Activated CD8-positive, alpha-beta memory T cell treated with anti-CD3 and anti-CD28 coated beads, Interleukin-2, amount 10 ng/mL, durations not matched to agents 7 days and 5 days (primary cell): ENCODE data around the gene KIF16B. TPM values are rescaled to one million over a fixed set of nuclear protein-coding genes. Genes with fewer than 3 reads are reported as not detected.

Experiments used
- ATAC-seq: fragments of 150-1000 bp; cut with Tn5 transposase; one replicate; pipeline ENCODE4 v1.10.0; 2021; ENCODE audit warnings: moderate library complexity
- CTCF ChIA-PET: fragments of 350-600 bp; sonication (Branson Sonifier 250); formaldehyde crosslinking; loops from one replicate; lab custom pipeline; 2021; ENCODE audit warnings: antibody characterized with exemption; lab: Charles Lee
- DNase-seq: peaks from one replicate; pipeline ENCODE4 v3.0.0-alpha.2; 2020
- H3K27ac Mint-ChIP-seq: one replicate; pipeline ENCODE4 v1.8.0; 2021; ENCODE audit warnings: mild to moderate bottlenecking, mixed read lengths
- H3K27me3 Mint-ChIP-seq: one replicate; pipeline ENCODE4 v1.8.0; 2021; ENCODE audit warnings: mixed read lengths
- H3K36me3 Mint-ChIP-seq: one replicate; pipeline ENCODE4 v1.8.0; 2021; ENCODE audit warnings: mild to moderate bottlenecking, mixed read lengths
- H3K4me1 Mint-ChIP-seq: one replicate; pipeline ENCODE4 v1.8.0; 2021; ENCODE audit warnings: mixed read lengths
- H3K4me3 Mint-ChIP-seq: one replicate; pipeline ENCODE4 v1.8.0; 2021; ENCODE audit warnings: mild to moderate bottlenecking, moderate library complexity, mixed read lengths
- H3K9me3 Mint-ChIP-seq: one replicate; pipeline ENCODE4 v1.8.0; 2022; ENCODE audit warnings: low read depth, mixed read lengths
- total RNA-seq, 2 experiments: library from RNA; stranded (reverse); gene quantifications; one replicate each; pipeline ENCODE4 v1.2.3, GENCODE V29; 2021

Gene KIF16B
- total RNA-seq, 2 experiments from 2014 or later: 3.0 to 4.1 TPM

DNA sequence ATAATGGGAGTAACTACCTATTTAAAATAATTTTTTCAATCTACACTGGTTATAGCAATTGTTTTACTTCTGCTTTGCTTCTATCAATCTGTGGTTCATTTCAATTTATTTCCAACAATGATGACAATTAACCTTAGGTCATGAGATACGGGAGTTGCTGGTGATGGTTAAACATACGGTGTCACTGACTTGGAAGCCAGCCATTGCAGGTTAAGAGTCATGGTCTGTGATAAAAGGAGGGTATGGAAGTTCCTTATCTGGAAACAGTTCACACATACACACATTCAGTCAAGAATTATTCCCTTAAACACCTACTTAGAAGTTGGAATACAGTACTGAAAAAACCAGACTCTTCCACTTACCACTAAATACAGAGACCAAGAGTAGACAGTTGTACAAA, 180.0 kb downstream of the KIF16B start:
- CTCF ChIA-PET: no interaction called here
- no peak overlapping the region for H3K4me3 Mint-ChIP-seq
- DNase-seq (no peak), ATAC-seq (no peak)
- no peak overlapping the region for H3K27ac Mint-ChIP-seq
- no peaks in the 10 kb centered on the region for H3K4me1 Mint-ChIP-seq
- H3K9me3 Mint-ChIP-seq: no peaks in the 10 kb centered on the region
- H3K27me3 Mint-ChIP-seq: no peaks in the 10 kb centered on the region
- H3K36me3 Mint-ChIP-seq: no peaks in the 10 kb centered on the region

GRCh38 chr20:16392346-16392745, 180.9 kb downstream of the KIF16B start:
- Mint-ChIP-seq H3K27ac (no peak overlapping the region), H3K4me1 (no peaks in the 10 kb centered on the region), H3K36me3 (no peaks in the 10 kb centered on the region), H3K27me3 (no peaks in the 10 kb centered on the region), H3K4me3 (no peak overlapping the region), H3K9me3 (no peaks in the 10 kb centered on the region)
- CTCF ChIA-PET: no interaction called here
- no peak for DNase-seq
- no peak for ATAC-seq

DNA sequence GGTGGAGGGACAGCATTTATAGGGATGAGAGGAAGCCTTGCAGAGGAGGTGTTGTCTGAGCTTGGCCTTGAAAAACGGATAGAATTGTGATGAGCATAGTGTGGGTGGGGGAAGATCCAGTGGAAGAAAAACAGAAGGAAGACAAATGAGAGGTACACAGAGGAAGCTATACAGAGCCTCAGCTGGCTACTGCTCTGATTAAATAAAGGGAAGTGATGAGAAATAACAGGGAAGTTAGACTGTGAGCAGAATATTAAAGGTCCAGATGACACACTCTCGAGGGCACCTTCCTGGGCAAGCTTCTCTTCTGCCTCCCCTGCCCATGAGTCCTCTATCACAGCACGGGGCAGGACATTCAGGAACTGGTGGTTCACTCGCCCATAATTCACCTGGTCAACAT, 182.3 kb downstream of the KIF16B start:
- Mint-ChIP-seq H3K4me3 (no peak overlapping the region), H3K27ac (no peak overlapping the region), H3K36me3 (no peaks in the 10 kb centered on the region), H3K4me1 (no peaks in the 10 kb centered on the region), H3K27me3 (no peaks in the 10 kb centered on the region), H3K9me3 (no peaks in the 10 kb centered on the region)
- CTCF ChIA-PET: no interaction called here
- DNase-seq (no peak), ATAC-seq (no peak)

DNA sequence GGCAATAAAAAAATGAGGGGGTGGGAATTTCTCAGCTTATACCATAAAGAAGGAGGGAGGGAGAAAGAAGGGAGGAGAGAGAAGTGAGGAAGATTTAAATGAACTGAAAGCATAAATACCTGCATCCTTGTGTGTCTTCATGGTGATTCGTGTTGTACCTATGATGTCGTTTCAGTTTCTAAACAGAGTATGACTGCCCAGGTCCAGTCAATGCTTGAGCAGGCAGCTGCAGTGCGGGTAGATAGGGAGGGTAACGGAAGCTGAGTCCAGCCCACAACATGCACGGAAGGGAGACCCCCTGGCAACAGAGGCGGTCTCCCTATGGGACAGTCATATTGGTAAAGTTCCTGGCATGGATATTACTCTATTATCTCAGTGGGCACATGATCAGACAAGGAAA, 184.5 kb downstream of the KIF16B start:
- Mint-ChIP-seq H3K27ac (no peak overlapping the region), H3K9me3 (no peaks in the 10 kb centered on the region), H3K27me3 (no peaks in the 10 kb centered on the region), H3K4me1 (no peaks in the 10 kb centered on the region), H3K4me3 (no peak overlapping the region), H3K36me3 (no peaks in the 10 kb centered on the region)
- CTCF ChIA-PET: no interaction called here
- ATAC-seq (no peak), DNase-seq (no peak)

DNA sequence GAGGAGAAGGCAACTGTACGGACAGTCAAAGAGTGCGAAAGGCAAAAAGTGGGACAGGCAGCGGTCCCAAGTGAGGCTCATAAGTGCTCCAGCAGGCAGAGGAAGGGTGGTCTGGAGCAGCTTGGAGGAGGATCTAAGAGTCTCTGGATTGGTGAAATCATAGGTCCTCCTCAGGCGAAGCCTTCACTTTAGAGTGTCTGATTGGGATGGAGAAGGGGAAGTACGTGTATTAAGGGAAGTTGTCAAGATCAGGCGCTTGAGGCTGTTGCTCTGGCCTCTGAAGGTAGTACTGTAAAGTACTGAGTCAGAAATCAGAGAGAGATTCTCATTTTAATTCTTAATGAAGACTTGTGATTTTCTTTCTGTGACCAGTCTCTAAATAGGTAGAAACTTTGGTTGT, 185.6 kb downstream of the KIF16B start:
- DNase-seq (no peak), ATAC-seq (no peak)
- no peaks in the 10 kb centered on the region for H3K9me3 Mint-ChIP-seq
- CTCF ChIA-PET: no interaction called here
- no peaks in the 10 kb centered on the region for H3K4me1 Mint-ChIP-seq
- H3K27me3 Mint-ChIP-seq: no peaks in the 10 kb centered on the region
- H3K4me3 Mint-ChIP-seq: no peak overlapping the region
- no peak overlapping the region for H3K27ac Mint-ChIP-seq
- no peaks in the 10 kb centered on the region for H3K36me3 Mint-ChIP-seq

GRCh38 chr20:16385891-16386290, 187.4 kb downstream of the KIF16B start:
- Mint-ChIP-seq H3K9me3 (no peaks in the 10 kb centered on the region), H3K27me3 (no peaks in the 10 kb centered on the region), H3K4me3 (no peak overlapping the region), H3K27ac (no peak overlapping the region), H3K36me3 (no peaks in the 10 kb centered on the region), H3K4me1 (no peaks in the 10 kb centered on the region)
- ATAC-seq (no peak), DNase-seq (no peak)
- CTCF ChIA-PET: interaction anchor here (1.4 kb wide), 1 partner anchor 8 kb away, joined by 3 read pairs; no protein-coding TSS in a partner anchor

DNA sequence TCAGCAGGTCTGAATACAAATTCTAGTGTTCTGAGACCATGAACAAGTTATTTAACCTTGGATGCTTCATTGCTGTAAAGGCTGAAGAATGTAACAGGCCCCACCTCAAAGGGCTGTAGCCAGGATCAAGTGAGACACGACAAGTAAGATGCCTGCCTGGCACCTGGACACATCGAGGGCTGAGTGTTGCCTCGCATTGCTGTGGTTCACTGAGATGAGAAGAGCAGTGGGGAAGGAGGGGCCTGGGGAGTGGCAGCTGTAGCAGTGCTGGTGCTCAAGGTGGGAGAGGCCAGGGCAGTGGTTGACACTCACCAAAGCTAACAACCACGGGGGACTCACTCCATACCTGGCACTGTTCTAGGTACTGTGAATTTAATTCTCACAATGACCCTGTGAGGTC, 187.8 kb downstream of the KIF16B start:
- no peaks in the 10 kb centered on the region for H3K27me3 Mint-ChIP-seq
- CTCF ChIA-PET: interaction anchor here (1.4 kb wide), 1 partner anchor 9 kb away, joined by 3 read pairs; no protein-coding TSS in a partner anchor

GRCh38 chr20:16381444-16381843, 191.8 kb downstream of the KIF16B start:
- no peaks in the 10 kb centered on the region for H3K36me3 Mint-ChIP-seq
- no peaks in the 10 kb centered on the region for H3K4me1 Mint-ChIP-seq
- no peak for DNase-seq
- H3K27me3 Mint-ChIP-seq: no peaks in the 10 kb centered on the region
- H3K27ac Mint-ChIP-seq: no peak overlapping the region
- H3K9me3 Mint-ChIP-seq: no peaks in the 10 kb centered on the region
- no peak overlapping the region for H3K4me3 Mint-ChIP-seq
- no peak for ATAC-seq
- CTCF ChIA-PET: no interaction called here

More for the DNA sequence above, 187.8 kb downstream of the KIF16B start:
- H3K9me3 Mint-ChIP-seq: no peaks in the 10 kb centered on the region
- H3K27ac Mint-ChIP-seq: no peak overlapping the region
- DNase-seq: no peak
- H3K36me3 Mint-ChIP-seq: no peaks in the 10 kb centered on the region
- no peaks in the 10 kb centered on the region for H3K4me1 Mint-ChIP-seq
- no peak for ATAC-seq
- no peak overlapping the region for H3K4me3 Mint-ChIP-seq

DNA sequence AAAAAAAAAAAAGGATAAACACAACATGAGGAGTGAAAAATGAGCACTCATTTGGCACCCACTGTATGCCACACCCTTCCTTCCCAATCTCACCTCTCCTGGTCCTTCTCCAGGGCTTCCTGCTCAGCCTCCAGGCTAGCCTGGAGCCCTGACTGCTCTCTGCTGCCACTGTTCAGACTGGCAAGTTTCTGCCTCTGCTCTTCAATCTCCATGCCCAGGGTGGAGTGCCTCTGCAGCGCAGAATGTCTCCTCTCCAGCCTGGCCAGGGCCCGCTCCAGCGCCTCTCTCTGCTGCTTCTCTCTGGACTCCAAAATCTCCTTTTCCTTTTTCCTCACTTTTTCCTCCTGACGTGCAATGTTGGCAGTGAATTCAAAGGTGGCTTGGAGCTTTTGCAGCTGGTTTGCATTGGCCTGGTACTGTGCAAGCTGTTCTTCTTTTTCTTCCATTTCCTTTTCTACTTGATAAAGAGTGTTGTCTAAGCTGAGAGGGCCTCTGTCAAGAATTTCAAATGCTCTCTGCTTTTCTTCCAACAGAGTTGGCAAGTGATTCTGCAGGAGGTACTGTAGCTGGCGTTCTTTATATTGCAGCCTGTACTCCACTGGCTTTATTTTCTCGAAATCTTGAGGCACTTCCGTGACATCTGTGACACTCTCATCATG, 194.4 kb downstream of the KIF16B start:
- CTCF ChIA-PET: no interaction called here

DNA sequence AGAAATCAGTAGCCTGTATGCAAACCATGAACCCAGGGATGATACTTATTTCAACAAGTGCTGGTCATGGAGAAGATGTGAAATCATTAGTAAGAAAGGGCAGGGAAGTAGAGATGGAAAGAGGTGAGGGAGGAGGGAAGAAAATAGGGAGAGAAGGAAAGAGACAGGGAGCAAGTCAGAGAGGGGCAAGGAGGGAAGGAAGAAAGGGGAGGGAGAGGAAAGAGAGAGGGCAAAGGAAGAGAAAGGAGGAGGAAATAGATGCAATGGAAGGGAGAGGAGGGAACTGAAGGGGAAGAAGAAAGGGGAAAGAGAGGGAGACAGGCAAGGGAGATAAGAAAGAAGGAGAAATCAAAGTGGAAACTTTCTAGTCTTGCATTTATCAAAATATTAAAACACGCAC, 195.1 kb downstream of the KIF16B start:
- no peak overlapping the region for H3K27ac Mint-ChIP-seq
- ATAC-seq (no peak), DNase-seq (no peak)
- no peaks in the 10 kb centered on the region for H3K9me3 Mint-ChIP-seq
- no peak overlapping the region for H3K4me3 Mint-ChIP-seq
- H3K27me3 Mint-ChIP-seq: no peaks in the 10 kb centered on the region
- H3K36me3 Mint-ChIP-seq: no peaks in the 10 kb centered on the region
- CTCF ChIA-PET: no interaction called here
- H3K4me1 Mint-ChIP-seq: no peaks in the 10 kb centered on the region

More for the DNA sequence above, 194.4 kb downstream of the KIF16B start:
- no peaks in the 10 kb centered on the region for H3K9me3 Mint-ChIP-seq
- no peaks in the 10 kb centered on the region for H3K27me3 Mint-ChIP-seq
- H3K36me3 Mint-ChIP-seq: no peaks in the 10 kb centered on the region
- no peak for ATAC-seq
- H3K4me1 Mint-ChIP-seq: no peaks in the 10 kb centered on the region
- DNase-seq: no peak
- no peak overlapping the region for H3K4me3 Mint-ChIP-seq
- no peak overlapping the region for H3K27ac Mint-ChIP-seq

DNA sequence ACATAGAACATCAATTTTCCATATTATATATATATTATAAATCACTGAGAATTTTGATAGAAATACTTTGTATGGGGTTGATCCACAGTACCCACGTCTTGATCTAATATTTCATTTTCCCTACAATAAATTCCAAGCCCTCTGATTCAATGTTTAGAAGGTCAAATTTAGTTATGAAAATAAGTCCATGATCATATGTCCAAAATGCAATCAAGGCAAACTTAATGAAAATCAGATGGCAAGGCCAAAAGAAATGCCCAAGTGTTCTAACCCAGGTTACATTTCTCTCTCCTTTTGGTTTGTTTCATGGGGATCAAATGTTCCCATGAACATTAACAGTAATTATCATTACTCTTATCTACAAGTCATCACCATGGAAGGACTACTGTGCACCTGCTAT, 203.8 kb downstream of the KIF16B start:
- no peaks in the 10 kb centered on the region for H3K36me3 Mint-ChIP-seq
- ATAC-seq (no peak), DNase-seq (no peak)
- H3K9me3 Mint-ChIP-seq: no peaks in the 10 kb centered on the region
- no peak overlapping the region for H3K27ac Mint-ChIP-seq
- H3K27me3 Mint-ChIP-seq: no peaks in the 10 kb centered on the region
- no peak overlapping the region for H3K4me3 Mint-ChIP-seq
- H3K4me1 Mint-ChIP-seq: no peaks in the 10 kb centered on the region
- CTCF ChIA-PET: no interaction called here

- ATAC-seq (no peak), DNase-seq (no peak)
- no peaks in the 10 kb centered on the region for H3K9me3 Mint-ChIP-seq
- H3K4me1 Mint-ChIP-seq: no peaks in the 10 kb centered on the region
- CTCF ChIA-PET: no interaction called here
- H3K4me3 Mint-ChIP-seq: no peak overlapping the region
- no peak overlapping the region for H3K27ac Mint-ChIP-seq
- H3K27me3 Mint-ChIP-seq: no peaks in the 10 kb centered on the region
- no peaks in the 10 kb centered on the region for H3K36me3 Mint-ChIP-seq
Measured at GRCh38 chr20:16368645-16369292, 204.5 kb downstream of the KIF16B start.

GRCh38 chr20:16367948-16368560, 205.2 kb downstream of the KIF16B start:
- DNase-seq: no peak
- ATAC-seq: no peak

DNA sequence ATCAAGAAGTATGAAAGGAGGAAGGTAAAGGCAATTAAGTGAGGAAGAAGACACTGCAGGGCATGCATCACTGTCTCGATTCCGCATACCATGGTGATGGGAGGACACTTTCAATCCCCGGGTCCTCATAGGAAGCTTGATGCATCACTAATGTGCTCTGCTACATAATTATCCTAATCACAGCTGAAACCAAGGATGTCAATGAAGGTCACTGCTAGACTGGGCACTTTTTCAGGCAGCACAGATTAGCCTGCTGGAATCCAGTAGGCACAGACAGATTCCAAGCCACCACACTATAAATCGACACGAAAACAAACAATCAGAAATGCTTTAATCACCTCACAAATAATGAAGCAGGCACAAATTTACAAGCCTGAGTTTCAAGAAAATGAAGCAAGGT, 206.7 kb downstream of the KIF16B start:
- Mint-ChIP-seq H3K9me3 (no peaks in the 10 kb centered on the region), H3K4me3 (no peak overlapping the region), H3K4me1 (no peaks in the 10 kb centered on the region), H3K27me3 (no peaks in the 10 kb centered on the region), H3K27ac (no peak overlapping the region), H3K36me3 (no peaks in the 10 kb centered on the region)
- ATAC-seq (no peak), DNase-seq (no peak)
- CTCF ChIA-PET: no interaction called here

More at GRCh38 chr20:16367948-16368560, 205.2 kb downstream of the KIF16B start:
- no peak overlapping the region for H3K4me3 Mint-ChIP-seq
- H3K27ac Mint-ChIP-seq: no peak overlapping the region
- H3K27me3 Mint-ChIP-seq: no peaks in the 10 kb centered on the region
- no peaks in the 10 kb centered on the region for H3K36me3 Mint-ChIP-seq
- CTCF ChIA-PET: no interaction called here
- no peaks in the 10 kb centered on the region for H3K9me3 Mint-ChIP-seq
- H3K4me1 Mint-ChIP-seq: no peaks in the 10 kb centered on the region
